Right renal pelvis (tissue), 4 donors: ENCODE measurements around the gene PIANP. TPM values are rescaled to one million over a fixed set of nuclear protein-coding genes. Genes with fewer than 3 reads are reported as not detected.
A peak's percentile ranks its signal among the peaks of the same experiment; 100 is the strongest.
"Not testable (repeated sequence)": the region's sequence is repeated elsewhere in the genome, so short reads cannot be mapped to it uniquely, and the experiment has no call there.

Source experiments
- DNase-seq, 4 donors: peaks; one replicate each; pipeline ENCODE4 v3.0.0-alpha.2; 2013; ENCODE audit warnings: low read depth in 4 of 4, low spot score in 3 of 4, missing footprints in 1 of 4
- polyA plus RNA-seq, 4 donors: library from polyadenylated mRNA; unstranded; fragments of 120-200 nt; gene quantifications; one replicate each; pipeline ENCODE4 v1.2.1, GENCODE V29; 2013; ENCODE audit not compliant: insufficient read length in 4 of 4

PIANP gene
- polyA plus RNA-seq, 4 donors: 11.2 to 16.7 (median 11.3) TPM

DNA sequence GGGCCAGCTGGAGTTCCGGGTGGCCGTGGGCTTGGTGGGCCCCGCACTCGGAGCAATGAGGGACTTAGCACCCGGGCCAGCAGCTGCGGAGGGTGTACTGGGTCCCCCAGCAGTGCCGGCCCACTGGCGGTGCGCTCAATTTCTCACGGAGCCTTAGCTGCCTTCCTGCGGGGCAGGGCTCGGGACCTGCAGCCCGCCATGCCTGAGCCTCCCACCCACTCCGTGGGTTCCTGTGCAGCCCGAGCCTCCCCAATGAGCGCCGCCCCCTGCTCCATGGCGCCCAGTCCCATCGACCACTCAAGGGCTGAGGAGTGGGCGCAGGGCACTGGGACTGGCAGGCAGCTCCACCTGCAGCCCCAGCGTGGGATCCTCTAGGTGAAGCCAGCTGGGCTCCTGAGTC, 7.7 kb upstream of the PIANP start:
- DNase-seq: not testable (repeated sequence)

DNA sequence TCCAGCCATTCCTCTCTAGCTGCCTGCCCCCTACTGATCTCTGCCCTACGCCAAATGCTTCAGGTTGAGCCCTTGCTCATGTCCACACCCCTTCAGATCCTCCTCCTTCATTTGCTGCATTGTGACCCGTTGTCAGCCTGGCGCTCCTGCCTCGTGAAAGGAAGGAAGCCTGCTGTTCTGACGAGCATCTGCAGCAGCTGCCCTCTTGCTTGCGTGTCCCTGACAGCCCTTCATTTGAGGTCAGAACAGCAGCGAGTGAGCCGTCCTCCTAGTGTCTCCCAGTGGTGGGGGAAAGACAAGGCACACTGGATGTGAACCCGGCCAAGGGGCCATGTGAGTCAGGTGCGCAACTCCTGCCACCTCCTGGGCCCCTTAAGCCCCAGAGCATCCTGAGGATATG, 3.0 kb upstream of the PIANP start:
- no peak for DNase-seq

DNA sequence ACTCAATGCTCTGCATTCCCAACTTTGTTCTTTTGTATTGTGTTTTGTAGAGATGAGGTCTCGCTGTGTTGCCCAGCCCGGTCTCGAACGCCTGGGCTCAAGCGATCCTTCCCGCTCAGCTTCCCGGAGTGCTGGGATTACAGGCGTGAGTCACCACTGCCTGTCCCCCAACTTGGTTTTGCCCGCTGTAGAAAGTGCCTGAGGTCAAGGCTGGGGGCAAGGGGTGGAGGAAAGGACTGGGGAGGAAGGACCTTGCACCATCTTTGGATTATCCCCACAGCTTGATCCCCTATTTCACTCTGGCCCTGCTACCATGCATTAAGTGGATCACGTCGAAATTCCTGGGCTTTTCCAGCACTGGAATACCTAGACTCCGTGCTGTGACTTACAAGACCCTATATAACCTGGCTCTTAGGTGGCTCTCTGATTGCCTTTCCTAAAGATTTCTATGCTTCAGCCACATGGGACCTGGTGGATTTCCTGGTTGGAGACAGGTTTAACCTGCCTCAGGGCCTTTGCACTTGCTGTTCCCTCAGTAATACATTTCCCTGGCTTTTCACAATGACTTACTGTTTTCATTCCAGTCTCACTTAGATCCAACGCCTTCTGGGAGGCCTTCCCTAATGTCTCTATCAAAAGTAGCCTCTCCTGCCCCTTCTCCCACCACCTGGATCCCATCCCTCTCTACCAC, 608 bp upstream of the PIANP start:
- DNase-seq: no peak

DNA sequence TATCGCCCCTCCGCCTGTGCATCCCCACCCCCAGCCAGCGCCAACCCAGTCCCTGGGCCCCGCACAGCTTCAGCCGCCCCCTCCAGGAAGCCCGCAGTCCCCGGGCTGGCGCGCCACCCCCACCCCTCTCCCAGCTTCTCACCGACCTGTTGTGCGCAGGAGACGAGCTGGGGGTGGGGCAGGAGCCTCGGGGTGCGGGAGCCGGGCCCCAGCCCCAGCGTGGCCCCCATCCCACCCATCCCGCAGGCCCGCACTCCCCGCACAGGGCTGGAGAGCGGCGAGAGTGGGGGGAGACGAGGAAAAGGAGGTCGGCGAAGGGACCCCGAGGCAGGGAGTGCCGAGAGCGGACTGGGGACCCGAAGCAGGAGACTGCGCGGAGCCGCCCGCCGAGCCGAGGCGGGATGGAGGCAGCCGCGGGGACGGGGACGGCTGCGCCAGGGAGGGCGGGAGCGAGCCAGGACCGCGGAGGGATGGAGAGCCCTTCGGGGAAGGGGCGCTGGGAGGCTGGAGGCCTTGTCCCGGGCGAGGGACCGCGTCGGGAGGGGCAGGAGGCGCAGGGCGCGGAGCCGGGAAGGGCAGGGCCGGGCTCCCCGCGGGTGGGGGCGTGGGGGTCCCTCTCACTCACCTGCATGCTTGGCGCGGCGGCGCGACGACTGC, 498 bp downstream of the PIANP start:
- DNase-seq: no peak

DNA sequence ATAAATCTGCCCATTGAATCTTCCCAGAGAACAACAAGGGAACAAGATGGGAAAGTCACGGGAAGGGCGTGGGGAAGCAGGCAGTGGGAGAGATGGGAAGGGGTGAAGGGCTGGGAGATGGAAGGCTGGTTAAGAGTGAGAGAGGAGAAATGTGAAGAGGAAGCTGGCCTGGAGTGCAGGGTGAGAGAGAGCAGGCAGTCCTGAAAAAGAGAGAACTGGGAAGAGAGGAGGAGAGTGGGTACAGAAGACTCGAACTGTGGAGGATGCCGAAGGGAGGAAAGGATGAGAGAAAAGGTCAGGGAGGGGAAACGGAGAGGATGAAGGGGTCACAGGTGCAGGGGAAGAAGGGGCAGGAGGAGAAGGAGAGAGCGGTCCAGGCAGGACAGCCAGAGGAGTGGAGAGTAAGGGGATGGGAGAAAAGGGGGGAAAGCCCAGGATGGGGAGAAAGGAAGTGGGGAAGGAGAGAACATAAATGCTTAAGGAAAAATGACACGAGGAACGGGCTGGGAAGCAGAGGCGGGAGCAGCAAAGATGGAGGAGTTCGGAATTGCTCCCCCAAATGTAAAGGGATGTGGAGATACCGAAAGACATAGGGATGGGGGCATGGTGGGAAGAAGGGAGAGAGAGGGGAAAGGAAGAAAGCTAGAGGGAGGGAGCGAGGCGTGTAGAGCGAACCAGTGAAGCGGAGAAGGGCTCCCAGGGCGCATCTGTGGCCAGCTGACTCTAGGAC, 1.2 kb downstream of the PIANP start:
- no peak for DNase-seq

DNA sequence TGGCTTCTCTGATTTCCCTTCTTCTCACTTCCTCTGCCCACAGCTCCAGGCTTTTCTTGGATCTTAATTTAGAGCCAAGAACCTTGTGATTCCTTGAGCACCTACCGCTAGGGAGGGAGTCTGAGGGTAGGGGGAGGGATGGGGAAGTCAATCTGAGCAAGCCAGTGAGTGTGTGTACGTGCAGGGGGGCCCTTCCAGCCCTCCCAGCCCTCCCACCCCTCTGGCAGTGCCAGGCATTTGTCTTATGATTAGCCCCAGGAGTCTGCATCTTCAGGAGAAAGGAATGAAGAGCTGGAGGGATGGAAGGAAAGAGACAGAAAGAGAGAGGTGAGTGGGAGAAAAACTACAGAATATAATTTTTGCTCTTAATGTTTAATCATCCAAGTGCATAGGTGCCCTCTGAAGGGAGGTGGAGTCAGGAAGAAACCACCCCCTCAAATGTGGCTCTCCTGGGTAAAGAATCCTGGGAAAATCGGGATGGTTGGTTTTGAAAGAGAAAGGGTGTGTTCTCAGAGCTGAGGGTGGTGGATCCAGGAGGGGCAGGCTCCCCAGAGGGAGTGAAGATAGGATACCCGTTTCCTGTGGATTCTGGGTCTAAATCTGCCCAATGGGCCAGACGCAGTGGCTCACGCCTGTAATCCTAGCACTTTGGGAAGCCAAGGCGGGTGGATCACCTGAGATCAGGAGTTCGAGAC, 2.1 kb downstream of the PIANP start:
- no peak for DNase-seq

DNA sequence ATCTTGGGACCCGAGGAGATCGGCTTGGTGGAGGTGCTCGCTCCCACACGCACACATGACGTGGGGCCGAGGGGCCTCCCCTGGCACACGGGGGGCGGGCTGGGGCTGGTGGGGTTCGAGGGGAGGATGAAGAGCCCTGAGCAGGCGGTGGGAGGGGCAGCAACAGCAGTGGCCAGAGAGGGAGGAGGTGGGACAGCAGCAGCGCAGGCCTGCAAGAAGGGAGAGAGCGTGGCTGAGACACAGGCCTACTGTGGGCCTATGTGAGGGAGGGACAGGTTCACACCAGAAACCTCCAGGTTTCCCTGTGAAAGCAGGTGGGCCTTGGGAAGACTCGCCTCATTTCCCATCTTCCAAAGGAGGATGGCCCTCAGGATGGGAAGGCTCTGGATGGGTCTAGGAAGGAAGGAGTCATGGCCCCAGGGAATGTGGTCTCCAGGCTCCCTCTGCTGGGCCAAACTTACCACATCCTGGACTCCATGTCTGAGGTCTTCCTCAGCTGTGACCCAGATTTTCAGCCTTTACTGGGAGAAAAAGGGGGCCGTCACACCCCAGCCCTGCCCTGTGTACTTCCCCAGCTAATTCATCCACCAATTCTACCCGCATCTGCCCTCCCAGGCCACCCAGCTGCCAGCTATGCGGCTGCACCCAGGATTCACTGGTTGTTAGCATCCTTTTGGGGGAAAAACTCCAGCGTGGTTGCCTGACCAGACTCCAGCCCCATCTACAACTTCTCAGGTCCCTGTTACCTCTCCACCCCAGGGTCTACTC, 2.8 kb downstream of the PIANP start:
- peak in 1 of 4 donors; percentile 31 for DNase-seq

DNA sequence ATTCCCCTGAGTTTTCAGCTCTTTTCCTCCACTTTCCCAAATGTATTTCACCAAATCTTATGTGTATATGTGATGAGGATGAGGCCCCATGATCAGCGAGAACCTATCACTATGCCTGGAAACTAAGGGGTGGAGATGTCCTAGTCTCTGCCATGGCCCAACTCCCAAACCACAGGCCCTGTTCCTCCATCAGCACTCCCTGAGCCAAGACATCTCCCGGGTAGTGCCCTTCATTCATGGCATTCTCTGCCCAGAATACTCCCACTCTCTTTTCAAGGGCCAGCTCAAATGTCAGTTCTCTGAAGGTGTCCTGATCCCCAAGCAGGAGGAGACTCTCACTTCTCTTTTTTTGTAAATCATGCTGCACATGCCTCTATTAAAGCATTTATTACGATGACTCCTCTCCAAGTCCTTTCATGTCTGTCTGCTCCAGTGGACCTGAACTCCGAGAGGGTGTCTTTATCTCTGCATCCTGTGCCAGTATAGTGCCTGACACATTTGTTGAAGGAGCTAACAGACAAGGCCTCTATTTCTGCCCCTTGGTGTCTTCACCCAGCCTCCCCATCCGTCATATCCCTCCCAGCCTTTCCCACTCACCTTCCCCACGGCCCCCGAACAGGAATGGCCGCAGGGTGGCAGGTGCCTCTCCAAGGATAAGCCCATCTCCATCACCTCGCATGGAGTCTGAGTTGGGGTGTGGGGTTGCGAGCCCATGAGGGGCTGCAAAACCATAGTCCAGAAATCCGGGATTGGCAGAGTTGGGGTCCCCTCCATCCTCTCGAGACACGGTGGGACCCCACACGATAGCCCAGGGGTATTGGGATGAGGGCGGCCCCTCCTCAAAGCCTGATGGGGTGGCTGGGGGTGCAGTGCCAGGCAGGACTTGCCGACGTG, 3.7 kb downstream of the PIANP start:
- DNase-seq: no peak

DNA sequence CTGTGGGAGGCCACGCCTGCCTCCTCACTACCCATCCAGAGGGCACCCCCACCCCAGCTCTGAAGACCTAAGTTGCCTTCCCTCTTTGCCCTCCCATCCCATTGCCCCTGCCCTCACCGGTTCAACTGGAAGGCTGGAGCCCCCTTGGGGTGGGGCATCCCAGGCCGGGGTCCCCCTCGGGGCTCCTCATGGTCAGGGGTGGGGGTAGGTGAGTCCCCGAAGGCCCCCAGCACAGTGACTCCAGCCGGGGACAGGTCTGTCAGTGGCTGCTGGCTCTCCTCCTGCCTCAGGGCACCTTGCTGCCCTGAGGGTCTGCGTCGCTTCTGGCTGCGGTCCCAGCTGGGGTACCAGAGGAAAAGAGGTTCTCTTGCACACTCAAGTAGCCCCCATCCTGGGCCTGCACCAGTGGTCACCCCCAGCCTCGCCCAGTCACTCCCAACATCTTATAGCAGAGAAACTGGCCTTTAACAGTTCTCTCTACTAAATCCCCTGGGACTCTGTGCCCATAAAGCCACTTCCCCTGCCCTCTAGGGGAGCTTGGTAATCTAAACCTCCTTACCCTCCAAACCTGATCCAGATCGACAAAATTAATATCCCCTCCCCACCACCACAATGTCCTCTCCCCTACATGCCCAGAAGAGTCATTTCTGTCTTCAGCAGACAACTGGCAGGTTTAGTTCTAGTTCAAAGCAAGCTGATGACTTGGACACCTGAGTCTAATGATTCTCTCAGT, 5.1 kb downstream of the PIANP start:
- no peak for DNase-seq

DNA sequence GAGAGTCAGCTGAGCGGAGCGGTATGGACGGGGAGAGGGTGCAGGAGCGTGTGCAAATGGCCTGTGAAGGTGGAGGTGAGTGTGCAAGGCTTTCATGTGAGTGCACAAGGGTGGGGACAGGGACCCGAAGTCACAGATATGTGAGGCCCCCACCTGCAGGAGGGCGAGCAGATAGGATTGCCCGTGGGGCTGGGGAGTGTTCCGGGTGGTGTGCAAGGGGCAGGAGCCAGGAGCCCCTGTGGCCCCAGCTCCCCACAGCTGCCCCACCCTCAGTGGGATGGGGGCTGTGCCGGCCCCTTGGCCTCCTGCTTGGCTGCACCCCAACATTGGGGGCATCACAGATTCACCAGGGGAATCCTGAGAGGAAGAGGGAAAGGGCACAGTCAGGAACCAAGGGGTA, 5.9 kb downstream of the PIANP start:
- DNase-seq: no peak

DNA sequence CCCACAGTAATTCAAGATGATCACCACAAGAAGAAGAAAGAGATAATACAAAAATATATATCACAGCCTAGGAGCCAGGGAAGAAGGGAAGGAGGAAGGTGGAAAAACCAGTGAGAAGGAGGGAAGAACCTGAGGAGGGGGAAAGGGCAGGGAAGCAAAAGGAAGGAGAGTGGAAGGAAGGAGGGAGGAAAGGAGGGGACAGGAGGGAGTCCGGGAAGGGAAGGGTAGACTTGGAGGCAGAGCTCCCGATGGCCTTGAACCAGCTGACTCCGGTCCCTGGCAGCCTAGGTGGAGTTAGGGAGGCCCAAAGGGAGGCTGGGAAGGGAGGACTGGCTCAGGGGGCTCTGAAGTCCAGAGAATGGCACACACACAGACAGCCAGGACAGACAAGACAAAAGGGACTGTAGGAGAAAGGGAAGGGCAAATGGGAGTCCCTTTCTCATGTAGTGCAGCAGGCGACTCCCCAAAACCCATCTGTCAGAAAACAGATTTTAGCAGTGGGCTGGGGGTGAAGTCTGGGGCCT, 6.7 kb downstream of the PIANP start:
- DNase-seq: no peak

DNA sequence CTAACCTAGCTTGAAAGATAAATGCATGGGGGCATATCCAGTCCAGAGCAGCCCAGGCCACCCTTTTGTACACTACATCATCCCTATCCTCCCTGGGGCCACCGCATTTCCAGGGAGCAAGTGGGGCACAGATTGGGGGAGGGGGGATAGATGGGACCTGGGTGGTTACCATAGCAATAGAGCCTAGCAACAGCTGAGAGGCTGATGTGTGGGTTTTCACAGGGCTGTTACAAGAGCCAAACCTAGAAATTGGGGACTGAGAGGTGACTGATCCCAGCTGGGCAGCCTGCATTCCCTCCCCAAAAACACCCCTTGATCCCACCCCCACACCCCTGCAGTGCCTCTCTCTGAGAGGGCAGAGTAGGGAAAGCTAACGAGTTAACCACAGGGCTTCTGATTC, 7.7 kb downstream of the PIANP start:
- DNase-seq: no peak

DNA sequence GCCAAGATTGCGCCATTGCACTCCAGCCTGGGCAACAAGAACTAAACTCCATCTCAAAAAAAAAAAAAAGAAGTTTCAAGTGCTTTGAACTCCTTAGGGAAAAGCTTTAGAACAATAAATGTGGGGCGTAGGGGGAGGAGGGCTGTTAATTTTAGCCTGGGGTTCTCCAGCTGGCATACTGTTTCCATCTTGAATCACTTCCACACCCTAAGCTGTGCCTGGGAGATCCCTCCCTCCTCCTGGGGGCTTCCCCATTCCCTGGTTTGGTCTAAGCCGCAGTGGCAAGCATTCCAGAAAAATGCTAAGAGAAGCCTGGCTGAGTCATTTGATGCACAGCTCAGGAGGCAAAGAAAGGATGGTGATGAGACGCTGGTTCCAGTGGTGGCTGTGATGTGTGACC, 9.1 kb downstream of the PIANP start:
- DNase-seq: no peak

DNA sequence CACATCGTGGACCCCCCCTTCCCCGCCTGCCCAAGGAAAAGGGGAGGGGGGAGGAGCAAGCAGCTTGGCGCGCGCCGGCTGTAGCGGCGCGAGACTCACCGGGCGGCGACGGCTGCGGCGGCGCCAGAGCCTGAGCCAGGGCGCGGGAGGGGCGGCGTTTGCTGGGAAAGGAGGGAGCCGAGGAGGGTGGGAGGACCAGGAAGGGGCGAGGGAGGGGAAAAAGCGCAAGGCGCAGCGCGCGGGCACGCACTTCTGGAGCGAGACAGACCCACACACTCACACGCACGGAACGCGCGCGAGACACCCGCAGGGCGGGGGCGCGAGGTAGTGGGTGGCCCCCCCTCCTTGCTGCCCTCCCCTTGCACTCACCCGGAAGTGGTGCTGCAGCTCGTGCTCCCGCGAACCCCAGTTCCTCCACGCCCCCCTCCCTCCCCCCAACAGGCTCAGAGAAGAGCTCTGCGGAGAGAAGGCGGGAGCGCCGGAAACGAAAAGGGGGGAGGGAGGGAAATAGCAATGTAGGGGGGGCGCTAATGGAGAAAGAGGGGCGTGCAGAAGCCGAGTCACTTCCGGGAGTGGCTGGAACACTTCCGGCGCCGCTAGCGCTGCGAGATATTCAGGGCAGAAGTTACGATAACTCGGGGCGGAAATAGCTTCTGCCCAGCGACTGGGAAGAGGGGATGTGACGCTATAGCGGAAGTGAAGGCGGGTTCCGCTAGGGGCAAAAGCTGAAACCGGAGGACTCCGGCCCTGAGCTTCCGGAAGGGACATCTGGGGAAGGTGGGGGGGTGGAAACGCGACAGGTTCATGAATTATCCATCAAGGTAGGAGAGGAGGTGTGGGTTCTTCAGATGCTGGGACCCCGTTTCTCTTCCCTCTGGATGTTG, 11.4 kb downstream of the PIANP start, which contains the start of gene ZNF384:
Gene ZNF384, minus strand, starts transcription at position 377 of the 884 bp plus-strand sequence. CDS start 9,855 bp downstream, outside the sequence.
- DNase-seq: peak; percentile 96 to 99 (median 99)

DNA sequence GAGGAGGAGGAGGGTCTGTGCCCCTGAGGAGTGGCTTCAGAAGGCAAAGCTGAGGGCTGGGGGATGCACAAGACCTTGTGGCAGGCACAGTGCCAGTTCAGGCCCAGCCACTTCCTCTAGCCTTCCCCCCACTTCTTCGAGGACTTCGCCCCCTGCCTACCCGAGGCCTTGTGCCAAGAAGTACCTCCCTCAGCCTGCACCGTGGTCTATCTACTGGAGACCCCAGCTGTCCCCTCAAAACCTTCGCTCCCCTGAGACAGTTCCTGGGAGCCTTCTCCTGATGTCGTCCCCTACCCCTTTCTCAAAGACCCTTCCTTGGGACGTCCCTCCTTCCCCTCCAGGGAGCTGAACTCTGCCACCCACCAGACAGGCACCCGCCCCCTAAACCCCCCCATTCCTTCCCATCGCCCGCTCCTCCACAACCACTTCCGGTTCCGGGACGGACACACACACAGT, 12.0 kb downstream of the PIANP start:
- DNase-seq: no peak

DNA sequence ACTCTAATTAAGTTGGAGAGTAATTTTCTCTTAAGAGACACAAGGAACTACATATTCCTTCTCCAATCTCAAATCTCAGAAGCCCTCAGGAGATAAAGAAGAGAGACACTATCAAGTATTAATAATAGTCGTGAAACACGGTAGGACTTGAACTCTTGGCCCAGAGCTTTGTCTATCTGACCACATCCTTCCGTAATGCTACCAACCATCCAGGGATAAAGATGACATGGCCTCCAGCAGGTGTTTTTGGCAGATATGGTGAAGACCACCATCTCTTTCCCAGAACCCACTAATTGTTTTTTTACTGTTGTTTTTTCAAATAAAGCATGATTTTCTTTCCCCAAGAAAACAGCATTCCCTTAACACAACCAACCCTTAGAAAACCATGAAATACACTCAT, 14.8 kb downstream of the PIANP start:
- no peak for DNase-seq

DNA sequence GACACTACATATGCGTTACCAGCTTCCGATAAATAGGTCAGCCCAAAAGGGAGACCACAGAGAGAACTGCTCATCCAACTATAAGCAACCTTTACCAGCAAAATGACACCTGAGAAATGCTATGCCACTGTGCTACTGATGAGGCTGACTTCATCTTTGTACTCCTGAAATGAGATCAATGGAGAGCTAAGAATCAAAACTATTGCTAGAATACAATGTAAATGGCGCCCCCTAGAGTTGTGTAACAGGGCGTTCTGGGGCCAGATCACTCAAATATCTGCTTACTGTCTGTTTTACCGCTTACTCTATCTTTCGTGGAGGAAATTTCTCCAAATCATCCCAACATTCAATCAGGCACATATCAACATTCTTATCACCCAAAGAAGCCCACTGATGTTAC, 16.0 kb downstream of the PIANP start:
- DNase-seq: no peak
